Measurements from ENCODE around the gene PACC1.
"Not testable (repeated sequence)": the region's sequence is repeated elsewhere in the genome, so short reads cannot be mapped to it uniquely, and the experiment has no call there.

Gene PACC1

DNA sequence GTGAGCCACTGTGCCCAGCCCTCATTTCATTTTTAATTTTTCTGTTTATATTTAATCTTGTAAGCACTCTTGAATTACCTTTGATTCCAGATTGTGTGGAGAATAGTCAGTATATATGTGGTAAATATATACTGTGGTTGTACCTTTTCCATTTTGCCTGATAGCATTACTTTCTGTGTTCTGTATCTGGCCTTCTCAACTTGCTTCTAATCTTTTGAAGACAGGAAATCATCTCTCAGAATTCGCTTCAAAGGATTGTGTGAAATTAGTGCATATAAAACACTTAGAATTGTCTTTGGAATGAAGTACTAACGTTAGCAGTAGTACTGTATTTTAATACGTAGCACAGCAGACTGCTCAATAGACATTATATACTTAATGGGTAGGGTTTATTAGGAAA lies 91.6 kb downstream of the PACC1 start:
- Histone ChIP-seq H3K4me1 (peaks cover 0 to 26% (median 3%) of the 10 kb centered on the region in 4 donors), H3K27ac (no peak overlapping the region), H3K4me3 (no peak overlapping the region), H3K27me3 (no peaks in the 10 kb centered on the region), H3K9me3 (no peaks in the 10 kb centered on the region), H3K36me3 (no peaks in the 10 kb centered on the region)
- intact Hi-C loops (cut with DNase I; ENCODE audit: low total_unique reads) = no loop called here
- no peak for DNase-seq
- TF ChIP-seq, protein P1, sequence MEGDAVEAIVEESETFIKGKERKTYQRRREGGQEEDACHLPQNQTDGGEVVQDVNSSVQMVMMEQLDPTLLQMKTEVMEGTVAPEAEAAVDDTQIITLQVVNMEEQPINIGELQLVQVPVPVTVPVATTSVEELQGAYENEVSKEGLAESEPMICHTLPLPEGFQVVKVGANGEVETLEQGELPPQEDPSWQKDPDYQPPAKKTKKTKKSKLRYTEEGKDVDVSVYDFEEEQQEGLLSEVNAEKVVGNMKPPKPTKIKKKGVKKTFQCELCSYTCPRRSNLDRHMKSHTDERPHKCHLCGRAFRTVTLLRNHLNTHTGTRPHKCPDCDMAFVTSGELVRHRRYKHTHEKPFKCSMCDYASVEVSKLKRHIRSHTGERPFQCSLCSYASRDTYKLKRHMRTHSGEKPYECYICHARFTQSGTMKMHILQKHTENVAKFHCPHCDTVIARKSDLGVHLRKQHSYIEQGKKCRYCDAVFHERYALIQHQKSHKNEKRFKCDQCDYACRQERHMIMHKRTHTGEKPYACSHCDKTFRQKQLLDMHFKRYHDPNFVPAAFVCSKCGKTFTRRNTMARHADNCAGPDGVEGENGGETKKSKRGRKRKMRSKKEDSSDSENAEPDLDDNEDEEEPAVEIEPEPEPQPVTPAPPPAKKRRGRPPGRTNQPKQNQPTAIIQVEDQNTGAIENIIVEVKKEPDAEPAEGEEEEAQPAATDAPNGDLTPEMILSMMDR (IDR thresholded peaks at IDR 0.05) = no peak

DNA sequence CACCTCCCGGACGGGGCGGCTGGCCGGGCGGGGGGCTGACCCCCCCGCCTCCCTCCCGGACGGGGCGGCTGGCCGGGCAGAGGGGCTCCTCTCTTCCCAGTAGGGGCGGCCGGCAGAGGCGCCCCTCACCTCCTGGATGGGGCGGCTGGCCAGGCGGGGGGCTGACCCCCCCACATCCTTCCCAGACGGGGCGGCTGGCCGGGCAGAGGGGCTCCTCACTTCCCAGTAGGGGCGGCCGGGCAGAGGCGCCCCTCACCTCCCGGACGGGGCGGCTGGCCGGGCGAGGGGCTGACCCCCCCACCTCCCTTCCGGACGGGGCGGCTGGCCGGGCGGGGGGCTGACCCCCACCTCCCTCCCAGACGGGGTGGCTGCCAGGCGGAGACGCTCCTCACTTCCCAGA lies 93.7 kb downstream of the PACC1 start:
- H3K9me3 ChIP-seq; intact Hi-C loops (cut with DNase I; ENCODE audit: low total_unique reads); H3K27ac ChIP-seq; DNase-seq; H3K27me3 ChIP-seq; H3K4me3 ChIP-seq; H3K36me3 ChIP-seq: not testable (repeated sequence)
- peaks cover 0 to 40% (median 4%) of the 10 kb centered on the region in 4 donors for H3K4me1 ChIP-seq

DNA sequence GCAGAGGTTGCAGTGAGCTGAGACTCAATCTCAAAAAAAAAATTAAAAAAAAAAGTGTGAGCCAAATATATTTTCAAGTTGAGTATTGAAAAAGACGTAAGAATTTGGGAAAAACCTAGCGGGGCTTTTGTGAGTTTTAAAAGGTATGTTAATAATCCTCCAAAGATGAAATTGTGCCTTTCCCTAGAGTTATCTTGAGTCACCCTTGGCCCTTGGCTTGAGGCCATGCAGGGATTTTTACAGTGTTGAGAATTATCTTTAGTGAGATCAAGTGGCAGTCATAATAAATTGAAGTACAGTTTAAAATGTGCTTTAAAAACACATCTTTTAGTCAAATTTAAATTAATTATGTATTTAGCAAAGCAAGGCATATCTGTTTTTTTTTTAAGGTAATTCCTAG lies 96.8 kb downstream of the PACC1 start:
- H3K4me3 ChIP-seq = no peak overlapping the region
- no peak overlapping the region for H3K27ac ChIP-seq
- peaks cover 0 to 3% (median 0%) of the 10 kb centered on the region in 3 donors for H3K9me3 ChIP-seq
- peaks cover 0 to 50% (median 9%) of the 10 kb centered on the region in 4 donors for H3K4me1 ChIP-seq
- H3K36me3 ChIP-seq = no peaks in the 10 kb centered on the region
- no peaks in the 10 kb centered on the region for H3K27me3 ChIP-seq
- TF ChIP-seq, protein P1 (IDR thresholded peaks at IDR 0.05) = no peak
- intact Hi-C loops (cut with DNase I; ENCODE audit: low total_unique reads) = no loop called here
- no peak for DNase-seq

DNA sequence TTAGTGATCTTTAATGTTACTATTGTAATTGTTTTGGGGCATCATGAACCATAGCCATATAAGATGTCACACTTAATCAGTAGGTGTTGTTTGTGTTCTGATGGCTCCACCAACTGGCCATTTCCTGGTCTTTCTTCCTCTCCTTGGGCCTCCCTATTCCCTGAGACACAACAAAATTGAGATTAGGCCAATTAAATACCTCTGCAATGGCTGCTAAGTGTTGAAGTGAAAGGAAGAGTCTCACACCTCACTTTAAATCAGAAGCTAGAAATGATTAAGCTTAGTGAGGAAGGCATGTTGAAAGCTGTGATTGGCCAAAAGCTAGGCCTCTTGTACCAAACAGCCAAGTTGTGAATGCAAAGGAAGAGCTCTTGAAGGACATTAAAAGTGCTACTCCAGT lies 98.8 kb downstream of the PACC1 start:
- peaks cover 0 to 51% (median 10%) of the 10 kb centered on the region in 4 donors for H3K4me1 ChIP-seq
- intact Hi-C loops (cut with DNase I; ENCODE audit: low total_unique reads) = no loop called here
- peaks cover 0 to 6% (median 0%) of the 10 kb centered on the region in 3 donors for H3K9me3 ChIP-seq
- TF ChIP-seq, protein P1 (IDR thresholded peaks at IDR 0.05) = peak in 1 of 2 experiments; percentile 8
- DNase-seq = no peak
- H3K27me3 ChIP-seq = no peaks in the 10 kb centered on the region
- H3K36me3 ChIP-seq = no peaks in the 10 kb centered on the region
- no peak overlapping the region for H3K4me3 ChIP-seq
- H3K27ac ChIP-seq = no peak overlapping the region

DNA sequence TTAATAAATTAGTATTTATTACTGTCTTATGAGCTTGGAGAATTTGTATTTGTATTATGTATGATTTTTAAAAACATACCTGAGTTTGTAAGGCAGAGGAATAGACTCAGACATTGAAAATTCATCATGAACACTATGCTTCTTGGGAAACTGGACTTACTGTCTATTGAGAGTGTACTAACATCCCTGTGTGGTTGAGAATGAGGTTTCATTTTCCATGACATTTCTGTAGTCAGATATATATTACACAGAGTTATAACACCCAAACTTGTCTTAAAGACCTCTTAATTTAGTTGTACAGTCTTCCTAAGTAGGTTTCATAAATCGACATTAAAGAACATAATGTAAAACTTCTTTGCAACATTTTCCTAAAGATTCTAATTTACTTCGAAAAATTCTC lies 99.5 kb downstream of the PACC1 start:
- peaks cover 0 to 6% (median 0%) of the 10 kb centered on the region in 3 donors for H3K9me3 ChIP-seq
- intact Hi-C loops (cut with DNase I; ENCODE audit: low total_unique reads) = no loop called here
- TF ChIP-seq, protein P1 (IDR thresholded peaks at IDR 0.05) = no peak
- no peak overlapping the region for H3K4me3 ChIP-seq
- no peak overlapping the region for H3K27ac ChIP-seq
- DNase-seq = no peak
- H3K36me3 ChIP-seq = no peaks in the 10 kb centered on the region
- peaks cover 0 to 59% (median 13%) of the 10 kb centered on the region in 4 donors for H3K4me1 ChIP-seq
- no peaks in the 10 kb centered on the region for H3K27me3 ChIP-seq

Measured in tibial artery (tissue), 4 donors.